GM12878 (cell line): ENCODE data around the gene AFG1L. TPM values are rescaled to one million over a fixed set of nuclear protein-coding genes. Genes with fewer than 3 reads are reported as not detected.

Experiments
- ATAC-seq: fragments of 200-7000 bp; cut with Tn5 transposase; 3 replicates; pipeline ENCODE4 v1.9.1; 2020; ENCODE audit warnings: mild to moderate bottlenecking, moderate library complexity
- BruUV-seq: library from RNA; stranded (reverse); fragments of 400-500 nt; replicated peaks from 2 replicates; lab custom pipeline; 2021; lab: Mats Ljungman, UMichigan
- CTCF ChIA-PET: fragments of 300-600 bp; sonication (Branson Sonifier 250); formaldehyde crosslinking; extraction: SDS; loops from one replicate; lab custom pipeline; 2021; ENCODE audit warnings: inconsistent platforms; lab: Yijun Ruan, JAX
- POLR2A ChIA-PET: fragments of 350-600 bp; formaldehyde crosslinking; extraction: SDS; loops from one replicate; lab custom pipeline; 2021; ENCODE audit warnings: inconsistent platforms; lab: Charles Lee
- RAD21 ChIA-PET: fragments of 300-600 bp; sonication (Branson Sonifier 250); formaldehyde crosslinking; loops from one replicate; lab custom pipeline; 2023; ENCODE audit warnings: antibody characterized with exemption; ENCODE audit not compliant: unreplicated experiment; lab: Charles Lee
- SMC1A ChIA-PET: fragments of 300-600 bp; sonication (Branson Sonifier 250); formaldehyde crosslinking; loops from one replicate; lab custom pipeline; 2023; ENCODE audit not compliant: unreplicated experiment, uncharacterized antibody; lab: Charles Lee
- DNase-seq: peaks from one replicate; pipeline ENCODE4 v3.0.0-alpha.2; 2011; ENCODE audit warnings: low read depth, low spot score
- FAIRE-seq: peaks from 3 replicates; lab custom pipeline; 2011; peaks lifted over from hg19 to GRCh38; lab: Jason Lieb, UNC
- H2AFZ ChIP-seq: 2 replicates; pipeline ENCODE4 v1.6.0; 2011; ENCODE audit warnings: low read depth, low read length, control low read depth; ENCODE audit not compliant: control insufficient read depth
- H3K27ac ChIP-seq: 2 replicates; pipeline ENCODE4 v1.5.1; 2011; ENCODE audit warnings: control low read depth; ENCODE audit not compliant: control insufficient read depth, insufficient read depth
- H3K27me3 ChIP-seq, 2 experiments: replicated peaks in 1 of 2; 2 replicates each; pipeline versions ENCODE4 v1.6.0 to v1.6.1; 2011; ENCODE audit warnings: low read length in 1 of 2; ENCODE audit not compliant: control insufficient read depth in 2 of 2, insufficient read depth in 2 of 2
- H3K36me3 ChIP-seq, 2 experiments: 2 replicates each; pipeline ENCODE4 v1.5.1; 2011; ENCODE audit warnings: low read length in 1 of 2; ENCODE audit not compliant: control insufficient read depth in 2 of 2, insufficient read depth in 2 of 2
- H3K4me1 ChIP-seq: 2 replicates; pipeline ENCODE4 v1.6.1; 2011; ENCODE audit warnings: mild to moderate bottlenecking, low read length, moderate library complexity, mixed read lengths; ENCODE audit not compliant: control insufficient read depth, insufficient read depth
- H3K4me2 ChIP-seq: 2 replicates; pipeline ENCODE4 v1.6.0; 2011; ENCODE audit warnings: control low read depth; ENCODE audit not compliant: control insufficient read depth, insufficient read depth
- H3K4me3 ChIP-seq: fragments of 200-600 bp; sonication (generic); 2 replicates; pipeline ENCODE4 v1.5.1; 2016
- H3K79me2 ChIP-seq: 2 replicates; pipeline ENCODE4 v1.6.0; 2011; ENCODE audit warnings: low read length; ENCODE audit not compliant: control insufficient read depth, insufficient read depth
- H3K9ac ChIP-seq: 2 replicates; pipeline ENCODE4 v1.8.0; 2011; ENCODE audit warnings: low read length, control low read depth, mixed read lengths; ENCODE audit not compliant: control insufficient read depth, insufficient read depth
- H3K9me3 ChIP-seq: replicated peaks from 3 replicates; pipeline ENCODE4 v1.5.1; 2011; ENCODE audit warnings: mild to moderate bottlenecking, low read length; ENCODE audit not compliant: control insufficient read depth, insufficient read depth
- H4K20me1 ChIP-seq: 2 replicates; pipeline ENCODE4 v1.6.0; 2011; ENCODE audit not compliant: control insufficient read depth, insufficient read depth
- ASH2L ChIP-seq: fragments of 300-600, 200-600 bp; sonication (generic); IDR thresholded peaks from 2 replicates; pipeline ENCODE4 v1.6.1; 2017; ENCODE audit warnings: low read depth, mild to moderate bottlenecking, borderline replicate concordance
- ATF2 ChIP-seq: IDR thresholded peaks from 2 replicates; pipeline ENCODE4 v1.6.1; 2012; ENCODE audit warnings: low read length, inconsistent platforms
- BCL11A ChIP-seq: IDR thresholded peaks from 2 replicates; pipeline ENCODE4 v1.6.1; 2011; ENCODE audit warnings: low read depth, low read length
- E2F4 ChIP-seq: IDR thresholded peaks from 2 replicates; pipeline ENCODE4 v1.6.1; 2012; ENCODE audit warnings: low read depth, low read length, improper control_type of control experiment
- EP300 ChIP-seq, 2 experiments: fragments of 150-350 bp in 1 of 2; IDR thresholded peaks; 2 replicates each; pipeline ENCODE4 v1.6.1; 2011 to 2012; ENCODE audit warnings: low read depth in 2 of 2, low read length in 2 of 2, borderline replicate concordance in 1 of 2, improper control_type of control experiment in 1 of 2, inconsistent platforms in 1 of 2; ENCODE audit not compliant: control insufficient read depth in 1 of 2
- FOXK2 ChIP-seq: fragments of 450-650 bp; IDR thresholded peaks from 2 replicates; pipeline ENCODE4 v1.6.1; 2017; ENCODE audit warnings: mild to moderate bottlenecking, moderate library complexity
- MLLT1 ChIP-seq: fragments of 450-650 bp; IDR thresholded peaks from 2 replicates; pipeline ENCODE4 v1.6.1; 2016; ENCODE audit warnings: mild to moderate bottlenecking
- NFXL1 ChIP-seq: fragments of 450-650 bp; IDR thresholded peaks from 2 replicates; pipeline ENCODE4 v1.6.1; 2017; ENCODE audit warnings: antibody characterized with exemption, mild to moderate bottlenecking, borderline replicate concordance
- NFYA ChIP-seq: IDR thresholded peaks from 2 replicates; pipeline ENCODE4 v1.6.1; 2011; ENCODE audit warnings: low read depth, mild to moderate bottlenecking, low read length, improper control_type of control experiment, borderline replicate concordance
- NR2C1 ChIP-seq: fragments of 450-650 bp; IDR thresholded peaks from 2 replicates; pipeline ENCODE4 v1.6.1; 2017; ENCODE audit warnings: antibody characterized with exemption, mild to moderate bottlenecking, moderate library complexity
- NR2F1 ChIP-seq: fragments of 450-650 bp; conservative IDR thresholded peaks from 2 replicates; pipeline ENCODE4 v1.6.1; 2017; ENCODE audit warnings: mild to moderate bottlenecking
- POLR2AphosphoS5 ChIP-seq: IDR thresholded peaks from 2 replicates; pipeline ENCODE4 v1.6.1; 2011; ENCODE audit warnings: mild to moderate bottlenecking, low read length, inconsistent platforms
- RFX5 ChIP-seq: IDR thresholded peaks from 2 replicates; pipeline ENCODE4 v1.6.1; 2011; ENCODE audit warnings: low read depth, low read length, improper control_type of control experiment
- SIX5 ChIP-seq: IDR thresholded peaks from 2 replicates; pipeline ENCODE4 v1.6.1; 2011; ENCODE audit warnings: mild to moderate bottlenecking, low read depth, low read length, moderate library complexity; ENCODE audit not compliant: severe bottlenecking
- SREBF1 ChIP-seq: IDR thresholded peaks from 2 replicates; pipeline ENCODE4 v1.6.1; 2012; ENCODE audit warnings: mild to moderate bottlenecking, low read length
- SUZ12 ChIP-seq: fragments of 200-600 bp; sonication (generic); IDR thresholded peaks from one replicate; pipeline ENCODE4 v1.6.1; 2018; ENCODE audit warnings: antibody characterized with exemption, mild to moderate bottlenecking; ENCODE audit not compliant: unreplicated experiment
- USF1 ChIP-seq: IDR thresholded peaks from 2 replicates; pipeline ENCODE4 v1.6.1; 2011; ENCODE audit warnings: borderline replicate concordance, low read depth, mild to moderate bottlenecking, moderate library complexity, mixed read lengths, low read length; ENCODE audit not compliant: insufficient read depth; ENCODE audit errors: extremely low read length
- WGBS: methylation state at CpG from one replicate; pipeline ENCODE4 v1.1.6; 2016; ENCODE audit warnings: low lambda C conversion rate; ENCODE audit not compliant: insufficient replicate concordance, insufficient coverage; ENCODE audit errors: missing lambda C conversion rate; 5-methylcytosine and 5-hydroxymethylcytosine counted together
- in situ Hi-C: fragments of 300-500 bp; cut with MboI; formaldehyde crosslinking; loops from 9 replicates; pipeline ENCODE4 v1.14.3; 2018; ENCODE audit warnings: mixed read lengths
- intact Hi-C: fragments of 100-400 bp; cut with micrococcal nuclease; formaldehyde crosslinking; loops from one replicate; pipeline ENCODE4 v1.14.2; 2022; ENCODE audit not compliant: unreplicated experiment
- polyA plus RNA-seq, 11 experiments: library from polyadenylated mRNA; depleted of rRNA in 4 of 11; unstranded in 6 of 11; stranded (reverse) in 5 of 11; fragments of >200 nt; fragmentation: Nextera tagmentation in 4 of 11; fragmentation: Illumina TruSeq in 1 of 11; extraction: Ambion mirVana in 4 of 11; extraction: Trizol in 1 of 11; gene quantifications; 1 replicate in 1 of 11; 2 replicates in 10 of 11; pipeline versions ENCODE4 v1.2.1 to v1.2.3, GENCODE V29; 2011 to 2016; ENCODE audit warnings: inconsistent platforms in 2 of 11, missing spikeins in 2 of 11, low read depth in 1 of 11
- total RNA-seq, 4 experiments: library from RNA; depleted of rRNA in 3 of 4; stranded (reverse); fragments of >200 nt in 3 of 4; fragmentation: Illumina TruSeq in 1 of 4; extraction: Trizol in 1 of 4; gene quantifications; 2 replicates each; pipeline versions ENCODE4 v1.2.1 to v1.2.3, GENCODE V29; 2013 to 2021

The AFG1L gene
- total and polyA plus RNA-seq, 10 of the 15 experiments (the other 5 are each of a cell fraction or from before 2014, with no cell fraction given), result 2.3 to 9.0 (median 4.3) TPM

GRCh38 chr6:108476376-108476775 lies 181.5 kb downstream of the AFG1L start:
- Histone ChIP-seq H3K4me2 (no peak overlapping the region), H3K36me3 (no peaks in the 10 kb centered on the region), H3K79me2 (no peaks in the 10 kb centered on the region), H2AFZ (no peak overlapping the region), H4K20me1 (no peaks in the 10 kb centered on the region), H3K27me3 (no peaks in the 10 kb centered on the region), H3K4me1 (no peaks in the 10 kb centered on the region), H3K9me3 (no peaks in the 10 kb centered on the region; the same call in 2 of the 3 replicates), H3K4me3 (no peak overlapping the region), H3K9ac (no peak overlapping the region), H3K27ac (no peak overlapping the region)
- intact Hi-C loops, result no loop called here
- ChIA-PET CTCF (interaction anchor here (1.0 to 2.2 kb wide), 3 partner anchors 13 to 17 kb away, joined by 3 to 8 read pairs (median 3); no protein-coding TSS in a partner anchor), RAD21 (interaction anchor here (1.2 kb wide), 1 partner anchor 15 kb away, joined by 3 read pairs; no protein-coding TSS in a partner anchor), POLR2A (no interaction called here), SMC1A (interaction anchor here (0.7 to 1.6 kb wide), 3 partner anchors 9 to 17 kb away, joined by 3 to 5 read pairs (median 3); no protein-coding TSS in a partner anchor)
- FAIRE-seq (no peak), DNase-seq (no peak), ATAC-seq (no peak)
- TF ChIP-seq NR2F1, result no peak
- TF ChIP-seq USF1, result no peak
- TF ChIP-seq NFXL1, result no peak
- no peak for TF ChIP-seq SIX5
- TF ChIP-seq NR2C1, result no peak
- TF ChIP-seq ASH2L, result no peak
- TF ChIP-seq SUZ12, result no peak
- TF ChIP-seq BCL11A, result no peak
- no peak for TF ChIP-seq ATF2
- no peak for TF ChIP-seq POLR2AphosphoS5
- no peak for TF ChIP-seq NFYA
- no peak for TF ChIP-seq E2F4
- TF ChIP-seq FOXK2, result no peak
- no peak for TF ChIP-seq MLLT1
- no peak for TF ChIP-seq RFX5
- no peak for TF ChIP-seq EP300 (IDR thresholded peaks at IDR 0.05; ENCODE audit: borderline replicate concordance in 1 of 2, control insufficient read depth in 1 of 2, low read depth in 2 of 2, low read length in 2 of 2)
- TF ChIP-seq SREBF1, result no peak
- in situ Hi-C loops, result no loop called here
- WGBS, result 50% methylated on average over 2 of the region's 2 CpGs
- no TSS peak for BruUV-seq
